KMS-11 (cell line): ENCODE measurements around the gene EPHB6.
A peak's percentile ranks its signal among the peaks of the same experiment; 100 is the strongest.

Experiments
- H2AFZ ChIP-seq: fragments of 200-600 bp; sonication (generic); 2 replicates; pipeline ENCODE4 v1.6.1; 2016; ENCODE audit warnings: antibody characterized with exemption, mixed run types, low read depth
- H3K27ac ChIP-seq: fragments of 200-600 bp; sonication (generic); 2 replicates; pipeline ENCODE4 v1.6.1; 2016; ENCODE audit warnings: mild to moderate bottlenecking, mixed run types
- H3K27me3 ChIP-seq: fragments of 200-600 bp; sonication (generic); 2 replicates; pipeline ENCODE4 v1.6.1; 2017; ENCODE audit warnings: mild to moderate bottlenecking, low read depth, mixed run types, moderate library complexity; ENCODE audit not compliant: insufficient read depth
- H3K36me3 ChIP-seq: fragments of 200-600 bp; sonication (generic); 2 replicates; pipeline ENCODE4 v1.6.1; 2017; ENCODE audit warnings: mild to moderate bottlenecking, mixed run types; ENCODE audit not compliant: insufficient read depth
- H3K4me1 ChIP-seq: fragments of 200-600 bp; sonication (generic); 2 replicates; pipeline ENCODE4 v1.6.1; 2016; ENCODE audit warnings: mild to moderate bottlenecking, low read depth, mixed run types; ENCODE audit not compliant: poor library complexity, severe bottlenecking
- H3K4me2 ChIP-seq: fragments of 200-600 bp; sonication (generic); 2 replicates; pipeline ENCODE4 v1.7.0; 2016; ENCODE audit warnings: mild to moderate bottlenecking, mixed run types
- H3K4me3 ChIP-seq: fragments of 200-600 bp; sonication (generic); IDR thresholded peaks from 2 replicates; pipeline ENCODE4 v1.6.1; 2017; ENCODE audit warnings: low read depth, low read length, mixed read lengths; ENCODE audit not compliant: insufficient read depth
- H3K79me2 ChIP-seq: fragments of 200-600 bp; sonication (generic); 2 replicates; pipeline ENCODE4 v1.6.1; 2016; ENCODE audit warnings: low read depth, mixed run types; ENCODE audit not compliant: insufficient read depth
- H3K9ac ChIP-seq: fragments of 200-600 bp; sonication (generic); 2 replicates; pipeline ENCODE4 v1.6.1; 2016; ENCODE audit warnings: mild to moderate bottlenecking, mixed run types
- H4K20me1 ChIP-seq: fragments of 200-600 bp; sonication (generic); 2 replicates; pipeline ENCODE4 v1.6.1; 2016; ENCODE audit warnings: mild to moderate bottlenecking, mixed run types; ENCODE audit not compliant: insufficient read depth
- CTCF ChIP-seq: fragments of 200-600 bp; sonication (generic); conservative IDR thresholded peaks from 2 replicates; pipeline ENCODE4 v1.6.1; 2017; ENCODE audit warnings: low read depth, mild to moderate bottlenecking, antibody characterized with exemption, low read length, moderate library complexity, mixed read lengths

EPHB6 gene

GRCh38 chr7:142876991-142877910, 22.4 kb downstream of the EPHB6 start:
- H3K9ac ChIP-seq: no peak overlapping the region
- no peak overlapping the region for H2AFZ ChIP-seq
- H3K27me3 ChIP-seq: no peaks in the 10 kb centered on the region
- no peak overlapping the region for H3K27ac ChIP-seq
- H3K4me3 ChIP-seq: no peak overlapping the region
- no peak for TF ChIP-seq CTCF
- no peaks in the 10 kb centered on the region for H3K4me1 ChIP-seq
- H4K20me1 ChIP-seq: no peaks in the 10 kb centered on the region
- H3K4me2 ChIP-seq: no peak overlapping the region
- no peaks in the 10 kb centered on the region for H3K79me2 ChIP-seq
- no peaks in the 10 kb centered on the region for H3K36me3 ChIP-seq

- Histone ChIP-seq H3K4me2 (no peak overlapping the region), H4K20me1 (no peaks in the 10 kb centered on the region), H3K36me3 (no peaks in the 10 kb centered on the region), H3K9ac (no peak overlapping the region), H3K27ac (no peak overlapping the region), H2AFZ (no peak overlapping the region), H3K27me3 (no peaks in the 10 kb centered on the region), H3K4me1 (no peaks in the 10 kb centered on the region), H3K4me3 (no peak overlapping the region), H3K79me2 (no peaks in the 10 kb centered on the region)
- no peak for TF ChIP-seq CTCF
Observed at GRCh38 chr7:142878315-142878714, 23.4 kb downstream of the EPHB6 start.

- Histone ChIP-seq H3K4me1 (no peaks in the 10 kb centered on the region), H4K20me1 (no peaks in the 10 kb centered on the region), H3K79me2 (no peaks in the 10 kb centered on the region), H3K36me3 (no peaks in the 10 kb centered on the region), H3K9ac (no peak overlapping the region), H3K4me3 (no peak overlapping the region), H3K4me2 (no peak overlapping the region), H3K27ac (no peak overlapping the region), H3K27me3 (no peaks in the 10 kb centered on the region), H2AFZ (no peak overlapping the region)
- no peak for TF ChIP-seq CTCF
Observed at GRCh38 chr7:142879060-142879459, 24.2 kb downstream of the EPHB6 start.

- no peaks in the 10 kb centered on the region for H3K27me3 ChIP-seq
- H3K4me1 ChIP-seq: no peaks in the 10 kb centered on the region
- H4K20me1 ChIP-seq: no peaks in the 10 kb centered on the region
- no peaks in the 10 kb centered on the region for H3K79me2 ChIP-seq
- no peak overlapping the region for H2AFZ ChIP-seq
- no peak overlapping the region for H3K9ac ChIP-seq
- peak; percentile 96 for TF ChIP-seq CTCF
- no peak overlapping the region for H3K27ac ChIP-seq
- no peaks in the 10 kb centered on the region for H3K36me3 ChIP-seq
- H3K4me2 ChIP-seq: no peak overlapping the region
- H3K4me3 ChIP-seq: no peak overlapping the region
Observed at GRCh38 chr7:142880876-142881505, 26.1 kb downstream of the EPHB6 start.
